GM23248 (cell line): ENCODE measurements around the gene CEP112. TPM values are rescaled to one million over a fixed set of nuclear protein-coding genes. Genes with fewer than 3 reads are reported as not detected.
"Not testable (repeated sequence)": the region's sequence is repeated elsewhere in the genome, so short reads cannot be mapped to it uniquely, and the experiment has no call there.

Source experiments
- DNase-seq: peaks from one replicate; pipeline ENCODE4 v3.0.0-alpha.2; 2015
- H2AFZ ChIP-seq: fragments of 200-600 bp; sonication (generic); 2 replicates; pipeline ENCODE4 v1.6.1; 2016; ENCODE audit warnings: antibody characterized with exemption
- H3F3A ChIP-seq: fragments of 200-600 bp; sonication (generic); 2 replicates; pipeline ENCODE4 v1.6.1; 2016; ENCODE audit warnings: mild to moderate bottlenecking, antibody characterized with exemption, mixed run types; ENCODE audit not compliant: insufficient read depth
- H3K27ac ChIP-seq: fragments of 200-600 bp; sonication (generic); 2 replicates; pipeline ENCODE4 v1.5.1; 2016; ENCODE audit warnings: mild to moderate bottlenecking
- H3K27me3 ChIP-seq: fragments of 200-600 bp; sonication (generic); replicated peaks from 2 replicates; pipeline ENCODE4 v1.6.1; 2016; ENCODE audit warnings: mild to moderate bottlenecking; ENCODE audit not compliant: insufficient read depth
- H3K36me3 ChIP-seq: fragments of 200-600 bp; sonication (generic); 2 replicates; pipeline ENCODE4 v1.6.1; 2016; ENCODE audit warnings: low read depth, mild to moderate bottlenecking
- H3K4me1 ChIP-seq: fragments of 200-600 bp; sonication (generic); 2 replicates; pipeline ENCODE4 v1.6.1; 2016; ENCODE audit warnings: mild to moderate bottlenecking; ENCODE audit not compliant: insufficient read depth
- H3K4me2 ChIP-seq: fragments of 200-600 bp; sonication (generic); one replicate; pipeline ENCODE4 v1.6.1; 2016; ENCODE audit warnings: mild to moderate bottlenecking; ENCODE audit not compliant: unreplicated experiment
- H3K4me3 ChIP-seq: fragments of 200-600 bp; sonication (generic); 2 replicates; pipeline ENCODE4 v1.5.1; 2016; ENCODE audit warnings: mild to moderate bottlenecking
- H3K79me2 ChIP-seq: fragments of 200-600 bp; sonication (generic); 2 replicates; pipeline ENCODE4 v1.6.1; 2016; ENCODE audit warnings: mild to moderate bottlenecking; ENCODE audit not compliant: insufficient read depth
- H3K9ac ChIP-seq: fragments of 200-600 bp; sonication (generic); 2 replicates; pipeline ENCODE4 v1.6.1; 2016; ENCODE audit warnings: mild to moderate bottlenecking
- H3K9me2 ChIP-seq: fragments of 200-600 bp; sonication (generic); 2 replicates; pipeline ENCODE4 v1.6.1; 2016; ENCODE audit warnings: mixed run types, mild to moderate bottlenecking, moderate library complexity; ENCODE audit not compliant: insufficient read depth
- H3K9me3 ChIP-seq: fragments of 200-600 bp; sonication (generic); one replicate; pipeline ENCODE4 v1.6.1; 2017; ENCODE audit warnings: low read depth
- H4K20me1 ChIP-seq: fragments of 200-600 bp; sonication (generic); 2 replicates; pipeline ENCODE4 v1.6.0; 2016; ENCODE audit not compliant: insufficient read depth
- EZH2 ChIP-seq: fragments of 200-600 bp; sonication (generic); IDR thresholded peaks from 2 replicates; pipeline ENCODE4 v1.6.1; 2018; ENCODE audit warnings: antibody characterized with exemption, mild to moderate bottlenecking; ENCODE audit not compliant: insufficient read depth, poor library complexity, severe bottlenecking
- EZH2phosphoT487 ChIP-seq: fragments of 200-600 bp; sonication (generic); IDR thresholded peaks from 2 replicates; pipeline ENCODE4 v1.6.1; 2018; ENCODE audit warnings: antibody characterized with exemption, moderate library complexity, mild to moderate bottlenecking, low read depth; ENCODE audit not compliant: insufficient read depth
- WGBS, 2 experiments: methylation state at CpG; one replicate each; pipeline ENCODE4 v1.1.6; 2015 to 2017; ENCODE audit warnings: low lambda C conversion rate in 2 of 2, low coverage in 1 of 2; ENCODE audit errors: missing lambda C conversion rate in 2 of 2; 5-methylcytosine and 5-hydroxymethylcytosine counted together
- in situ Hi-C: fragments of 300-500 bp; cut with MboI; formaldehyde crosslinking; loops from 2 replicates; pipeline ENCODE4 v1.15.0; 2020
- polyA plus RNA-seq: library from polyadenylated mRNA; unstranded; fragments of >200 nt; fragmentation: Nextera tagmentation; extraction: Ambion mirVana; gene quantifications from 2 replicates; pipeline ENCODE4 v1.2.1, GENCODE V29; 2016
- total RNA-seq: library from RNA; depleted of rRNA; stranded (reverse); fragments of >200 nt; shearing (Covaris generic); gene quantifications from 2 replicates; pipeline ENCODE4 v1.2.3, GENCODE V29; 2014

The CEP112 gene
- total and polyA plus RNA-seq, 2 experiments from 2014 or later, result 8.1 to 14.8 TPM

DNA sequence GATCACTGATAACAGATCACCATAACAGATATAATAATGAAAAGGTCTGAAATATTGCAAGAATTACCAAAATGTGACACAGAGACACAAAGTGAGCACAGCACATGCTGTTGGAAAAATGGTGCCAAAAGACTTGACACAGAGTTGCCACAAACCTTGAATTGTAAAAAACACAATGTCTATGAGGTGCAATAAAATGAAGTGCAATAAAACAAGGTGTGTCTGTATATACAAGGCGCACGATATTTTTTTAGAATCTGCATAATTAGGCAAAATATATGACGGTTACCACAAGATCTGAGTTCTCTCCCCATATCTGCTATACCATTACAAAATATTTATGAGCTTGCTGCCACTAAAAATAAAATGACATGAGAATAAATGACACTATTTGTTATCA is 458.6 kb downstream of the CEP112 start:
- no peak overlapping the region for H2AFZ ChIP-seq
- DNase-seq, result no peak
- H4K20me1 ChIP-seq, result no peaks in the 10 kb centered on the region
- H3F3A ChIP-seq, result no peaks in the 10 kb centered on the region
- peaks cover under 1% of the 10 kb centered on the region for H3K9me3 ChIP-seq
- TF ChIP-seq EZH2phosphoT487, result no peak
- no peak for TF ChIP-seq EZH2
- H3K36me3 ChIP-seq, result no peaks in the 10 kb centered on the region
- H3K27me3 ChIP-seq, result no peaks in the 10 kb centered on the region
- H3K4me3 ChIP-seq, result no peak overlapping the region
- peaks cover 10% of the 10 kb centered on the region; the same call in 1 of the 2 replicates for H3K4me1 ChIP-seq
- in situ Hi-C loops, result no loop called here
- no peaks in the 10 kb centered on the region for H3K79me2 ChIP-seq
- no peak overlapping the region for H3K4me2 ChIP-seq
- no peak overlapping the region for H3K27ac ChIP-seq
- WGBS, 2 experiments, result 95 to 100% methylated on average over 3 of the region's 3 CpGs
- no peaks in the 10 kb centered on the region; the same call in 1 of the 2 replicates for H3K9me2 ChIP-seq
- no peak overlapping the region for H3K9ac ChIP-seq

DNA sequence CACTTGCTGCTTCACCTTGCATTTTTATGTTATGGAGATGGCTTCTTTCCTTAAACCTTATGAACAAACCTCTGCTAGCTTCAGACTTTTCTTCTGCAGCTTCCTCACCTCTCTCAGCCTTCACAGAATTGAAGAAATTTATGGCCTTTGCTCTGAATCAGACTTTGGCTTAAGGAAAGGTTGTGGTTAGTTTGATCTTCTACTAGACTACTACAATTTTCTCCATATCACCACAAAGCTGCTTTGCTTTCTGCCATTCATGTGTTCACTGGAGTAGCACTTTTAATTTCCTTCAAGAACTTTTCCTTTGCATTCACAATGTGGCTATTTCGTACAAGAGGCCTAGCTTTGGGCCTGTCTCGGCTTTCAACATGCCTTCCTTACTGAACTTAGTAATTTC is 459.3 kb downstream of the CEP112 start:
- H3F3A ChIP-seq, H3K9me2 ChIP-seq, H3K9me3 ChIP-seq, H3K79me2 ChIP-seq, H2AFZ ChIP-seq, H3K4me2 ChIP-seq, H4K20me1 ChIP-seq, H3K4me3 ChIP-seq, DNase-seq, H3K27ac ChIP-seq, H3K36me3 ChIP-seq, in situ Hi-C loops, H3K9ac ChIP-seq, H3K27me3 ChIP-seq: not testable (repeated sequence)
- WGBS, 2 experiments, result 92 to 93% methylated on average over 2 of the region's 2 CpGs
- H3K4me1 ChIP-seq, result peaks cover 10% of the 10 kb centered on the region; the same call in 1 of the 2 replicates

DNA sequence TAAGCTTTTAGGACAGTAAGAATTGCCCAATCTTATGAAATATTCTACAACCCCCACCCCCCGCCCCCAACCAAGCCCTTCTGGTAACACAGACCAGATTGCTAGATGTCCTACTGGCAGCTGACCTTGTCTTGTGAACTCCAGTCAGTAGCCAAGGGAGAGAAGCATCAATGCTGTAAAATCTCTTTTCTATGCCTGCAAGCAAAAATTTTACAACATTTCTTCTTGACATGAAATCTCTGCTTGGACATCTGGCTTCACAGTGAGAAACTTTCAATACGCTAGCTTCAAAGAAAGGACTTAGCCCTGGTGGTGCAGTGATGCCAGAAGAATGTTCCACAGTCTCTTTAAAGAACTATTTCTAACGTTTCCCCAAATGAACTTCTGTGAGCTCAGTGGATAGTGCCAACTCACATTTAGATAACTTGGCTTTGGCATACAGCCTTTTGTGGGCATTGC is 461.2 kb downstream of the CEP112 start:
- Histone ChIP-seq H3F3A (no peaks in the 10 kb centered on the region), H2AFZ (no peak overlapping the region), H3K4me1 (peaks cover 10% of the 10 kb centered on the region; the same call in 1 of the 2 replicates), H3K4me3 (no peak overlapping the region), H3K27ac (no peak overlapping the region), H3K27me3 (no peaks in the 10 kb centered on the region), H3K9ac (no peak overlapping the region), H3K9me3 (no peaks in the 10 kb centered on the region), H3K36me3 (no peaks in the 10 kb centered on the region), H3K79me2 (no peaks in the 10 kb centered on the region), H4K20me1 (no peaks in the 10 kb centered on the region), H3K4me2 (no peak overlapping the region), H3K9me2 (no peaks in the 10 kb centered on the region; the same call in 1 of the 2 replicates)
- in situ Hi-C loops, result no loop called here
- peak; percentile 18 for DNase-seq
- TF ChIP-seq EZH2phosphoT487, result no peak
- TF ChIP-seq EZH2, result no peak
- WGBS, 2 experiments, result 24% methylated on average over 3 of the region's 3 CpGs

DNA sequence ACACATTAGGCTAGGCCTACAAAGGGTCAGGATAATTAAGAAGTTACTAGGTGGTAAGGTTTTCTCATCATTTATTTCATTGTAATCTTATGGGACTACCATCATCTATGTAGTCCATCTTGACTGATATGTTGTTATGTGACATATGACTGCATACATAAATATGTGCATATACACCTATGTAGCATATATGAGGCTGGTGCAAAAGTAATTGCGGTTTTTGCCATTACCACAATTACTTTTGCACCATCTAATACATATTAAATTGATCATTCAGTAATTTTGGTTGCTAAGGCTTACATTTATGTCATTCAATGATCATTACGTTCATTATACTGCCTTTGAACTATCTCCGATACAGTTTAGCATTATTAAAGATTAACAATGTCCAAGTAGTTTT is 462.7 kb downstream of the CEP112 start:
- Histone ChIP-seq H3K4me3 (no peak overlapping the region), H3K9me3 (no peaks in the 10 kb centered on the region), H2AFZ (no peak overlapping the region), H3K9ac (no peak overlapping the region), H3K9me2 (no peaks in the 10 kb centered on the region), H3K36me3 (no peaks in the 10 kb centered on the region), H3K27me3 (no peaks in the 10 kb centered on the region), H3K4me2 (no peak overlapping the region), H3K79me2 (no peaks in the 10 kb centered on the region), H4K20me1 (no peaks in the 10 kb centered on the region), H3F3A (no peaks in the 10 kb centered on the region), H3K4me1 (peaks cover 10% of the 10 kb centered on the region; the same call in 1 of the 2 replicates), H3K27ac (no peak overlapping the region)
- WGBS, 2 experiments, result 92 to 98% methylated on average over 3 of the region's 3 CpGs
- TF ChIP-seq EZH2, result no peak
- no peak for TF ChIP-seq EZH2phosphoT487
- no peak for DNase-seq
- in situ Hi-C loops, result no loop called here

DNA sequence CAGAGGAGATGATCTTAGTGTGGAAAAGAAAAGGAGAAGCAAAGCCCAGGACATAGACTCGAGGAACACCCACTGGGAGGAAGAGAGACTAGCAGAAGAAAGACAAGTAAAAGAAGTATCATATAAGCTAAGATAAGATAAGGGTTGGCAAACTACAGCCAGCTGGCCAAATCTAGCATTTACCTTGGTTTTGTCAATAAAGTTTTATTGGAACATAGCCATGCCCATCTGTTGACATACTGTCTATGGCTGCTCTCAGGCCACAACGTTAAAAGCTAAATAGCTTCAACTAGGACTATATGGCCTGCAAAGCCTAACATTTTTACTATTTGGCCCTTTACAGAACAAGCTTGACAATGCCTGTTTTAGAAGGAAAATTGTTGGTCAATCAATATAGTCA is 464.1 kb downstream of the CEP112 start:
- in situ Hi-C loops, result no loop called here
- H3K27me3 ChIP-seq, result no peaks in the 10 kb centered on the region

More for the DNA sequence above, 464.1 kb downstream of the CEP112 start:
- Histone ChIP-seq H3K4me2 (no peak overlapping the region), H3K9ac (no peak overlapping the region), H3F3A (no peaks in the 10 kb centered on the region), H3K79me2 (no peaks in the 10 kb centered on the region), H3K4me1 (peaks cover 16% of the 10 kb centered on the region), H3K27ac (no peak overlapping the region), H3K36me3 (no peaks in the 10 kb centered on the region), H3K9me2 (no peaks in the 10 kb centered on the region), H3K9me3 (no peaks in the 10 kb centered on the region), H2AFZ (no peak overlapping the region), H3K4me3 (no peak overlapping the region), H4K20me1 (no peaks in the 10 kb centered on the region)
- TF ChIP-seq EZH2phosphoT487 (no peak), EZH2 (no peak)
- WGBS, 2 experiments, result 98 to 100% methylated on average over 2 of the region's 2 CpGs
- DNase-seq, result no peak
